Kidney (tissue), 14 donors: Measurements from ENCODE around the gene PLXNA2. TPM values are rescaled to one million over a fixed set of nuclear protein-coding genes. Genes with fewer than 3 reads are reported as not detected.

ENCODE experiments used
- DNase-seq, 5 donors: peaks; one replicate each; pipeline ENCODE4 v3.0.0-alpha.2; 2013 to 2020
- FAIRE-seq: peaks from 2 replicates; lab custom pipeline; 2012; peaks lifted over from hg19 to GRCh38; lab: Jason Lieb, UNC
- H3K27ac ChIP-seq, 2 donors: one replicate each; pipeline ENCODE4 v1.7.0; 2013; ENCODE audit warnings: low read depth in 2 of 2, low read length in 2 of 2, inconsistent platforms in 1 of 2
- H3K27me3 ChIP-seq: one replicate; pipeline ENCODE4 v1.7.1; 2013; ENCODE audit warnings: low read length, inconsistent platforms; ENCODE audit not compliant: control insufficient read depth, insufficient read depth
- H3K36me3 ChIP-seq, 3 donors: one replicate each; pipeline versions ENCODE4 v1.7.0 to v1.7.1; 2013; ENCODE audit warnings: low read length in 3 of 3, control low read depth in 1 of 3, inconsistent platforms in 1 of 3; ENCODE audit not compliant: insufficient read depth in 3 of 3, control insufficient read depth in 2 of 3
- H3K4me1 ChIP-seq, 3 donors: one replicate each; pipeline versions ENCODE4 v1.7.0 to v1.7.1; 2013; ENCODE audit warnings: low read length in 3 of 3, inconsistent platforms in 1 of 3, low read depth in 1 of 3; ENCODE audit not compliant: control insufficient read depth in 2 of 3, insufficient read depth in 2 of 3
- H3K4me3 ChIP-seq, 3 donors: one replicate each; pipeline versions ENCODE4 v1.7.0 to v1.8.1; 2013; ENCODE audit warnings: low read length in 3 of 3, control low read depth in 1 of 3, inconsistent platforms in 1 of 3
- H3K9ac ChIP-seq, 3 donors: one replicate each; pipeline versions ENCODE4 v1.7.0 to v1.7.1; 2013; ENCODE audit warnings: low read length in 3 of 3, control low read depth in 1 of 3, inconsistent platforms in 1 of 3
- H3K9me3 ChIP-seq, 3 donors: one replicate each; pipeline versions ENCODE4 v1.7.0 to v1.7.1; 2013; ENCODE audit warnings: low read length in 3 of 3, control low read depth in 1 of 3, inconsistent platforms in 1 of 3; ENCODE audit not compliant: control insufficient read depth in 2 of 3, insufficient read depth in 1 of 3
- CTCF ChIP-seq: IDR thresholded peaks from 3 replicates; pipeline ENCODE4 v1.5.1; 2012; ENCODE audit warnings: mild to moderate bottlenecking, moderate library complexity, borderline replicate concordance; ENCODE audit not compliant: insufficient read depth; ENCODE audit errors: extremely low read depth
- intact Hi-C: fragments of 100-400 bp; cut with DNase I; formaldehyde crosslinking; loops from one replicate; pipeline ENCODE4 v1.11.1; 2022
- polyA plus RNA-seq: library from polyadenylated mRNA; stranded (reverse); fragments of 350-450 nt; fragmentation: Illumina TruSeq; extraction: RNeasy Lipid Tissue Mini Kit (QIAGEN cat#74804); gene quantifications from one replicate; pipeline ENCODE4 v1.2.3, GENCODE V29; 2014; ENCODE audit warnings: low read depth, low replicate concordance; ENCODE audit not compliant: insufficient read depth
- total RNA-seq: library from RNA; stranded (reverse); fragmentation: NEBNext Ultra II Directional; extraction: Animal tissue kit (Norgen Biotek cat#: 25700); gene quantifications from one replicate; pipeline ENCODE4 v1.2.1, GENCODE V29; 2021
- donor health status: control.
- donor health status: control.
- donor health status: control.
- donor health status: control.
- donor health status: control.
- donor health status: DM: yes; HTN: yes; CAD: no.
- donor health status: Normal renal cell carcinoma (clear cell type).

PLXNA2 gene
- total and polyA plus RNA-seq, 2 donors from 2014 or later: 2.4 to 27.9 TPM

- FAIRE-seq: no peak
These were observed 183.8 kb downstream of the PLXNA2 start for GRCh38 chr1:208060215-208060869.

GRCh38 chr1:208059409-208060001 lies 184.7 kb downstream of the PLXNA2 start:
- DNase-seq: peak in 2 of 5 donors; percentile 35 to 53
- no peaks in the 10 kb centered on the region for H3K36me3 ChIP-seq
- H3K9ac ChIP-seq: peak overlapping the region in 1 of 3 donors; percentile 34
- intact Hi-C loops: no loop called here
- peaks cover 0 to 18% (median 10%) of the 10 kb centered on the region in 3 donors for H3K4me1 ChIP-seq
- no peaks in the 10 kb centered on the region for H3K27me3 ChIP-seq
- FAIRE-seq: no peak
- no peak for TF ChIP-seq CTCF
- no peak overlapping the region for H3K4me3 ChIP-seq
- H3K9me3 ChIP-seq: no peaks in the 10 kb centered on the region
- H3K27ac ChIP-seq: peak overlapping the region in 1 of 2 donors; percentile 93

More at GRCh38 chr1:208060215-208060869, 183.8 kb downstream of the PLXNA2 start:
- H3K27ac ChIP-seq: peak overlapping the region in 1 of 2 donors; percentile 72
- no peaks in the 10 kb centered on the region for H3K36me3 ChIP-seq
- peaks cover 0 to 18% (median 10%) of the 10 kb centered on the region in 3 donors for H3K4me1 ChIP-seq
- no peaks in the 10 kb centered on the region for H3K27me3 ChIP-seq
- intact Hi-C loops: no loop called here
- H3K9ac ChIP-seq: no peak overlapping the region
- no peak for DNase-seq
- TF ChIP-seq CTCF: no peak
- no peak overlapping the region for H3K4me3 ChIP-seq
- H3K9me3 ChIP-seq: no peaks in the 10 kb centered on the region

- Histone ChIP-seq H3K4me3 (peak overlapping the region in 1 of 3 donors; percentile 25), H3K27ac (peak overlapping the region; percentile 56 to 93), H3K9me3 (no peaks in the 10 kb centered on the region), H3K4me1 (peaks cover 0 to 18% (median 10%) of the 10 kb centered on the region in 3 donors), H3K27me3 (no peaks in the 10 kb centered on the region), H3K36me3 (no peaks in the 10 kb centered on the region), H3K9ac (peak overlapping the region in 1 of 3 donors; percentile 53)
- FAIRE-seq (no peak), DNase-seq (no peak)
- intact Hi-C loops: no loop called here
- no peak for TF ChIP-seq CTCF
These were observed 185.4 kb downstream of the PLXNA2 start for GRCh38 chr1:208058756-208059155.
